NB4 (cell line): ENCODE data around the gene OR2J2.

Experiments
- MYC ChIP-seq: IDR thresholded peaks from 2 replicates; pipeline ENCODE4 v1.6.1; 2011; ENCODE audit warnings: low read depth, low read length
- POLR2A ChIP-seq: IDR thresholded peaks from 2 replicates; pipeline ENCODE4 v1.6.1; 2011; ENCODE audit warnings: mild to moderate bottlenecking; ENCODE audit not compliant: insufficient read length; ENCODE audit errors: extremely low read depth

- no peak for TF ChIP-seq POLR2A
- no peak for TF ChIP-seq MYC
Observed at GRCh38 chr6:29131691-29132090, 39.0 kb upstream of the OR2J2 start.
